ENCODE measurements around the gene INTS6L. TPM values are rescaled to one million over a fixed set of nuclear protein-coding genes. Genes with fewer than 3 reads are reported as not detected.
A peak's percentile ranks its signal among the peaks of the same experiment; 100 is the strongest.

Gene INTS6L
- 17.7 and 31.1 TPM in 2 replicates for total RNA-seq (2014; rRNA removed; shearing (Covaris generic); ENCODE audit: low replicate concordance)

- no peaks in the 10 kb centered on the region for H4K20me1 ChIP-seq (ENCODE audit: insufficient read depth, low read depth, low read length)
- H3K79me2 ChIP-seq (ENCODE audit: low read length) = peaks cover 36% of the 10 kb centered on the region
- peak within 1 kb of the TSS; percentile 78 for H3K27ac ChIP-seq (ENCODE audit: low read length)
- H3K4me2 ChIP-seq (ENCODE audit: low read depth, low read length, poor library complexity, severe bottlenecking) = peak within 1 kb of the TSS; percentile 68
- no peaks in the 10 kb centered on the region for H3K9me2 ChIP-seq (replicated peaks; ENCODE audit: insufficient read depth, low read length)
- peak within 1 kb of the TSS; percentile 84 for H3K9ac ChIP-seq (ENCODE audit: low read length)
- no peaks in the 10 kb centered on the region for H3K9me3 ChIP-seq (ENCODE audit: low read length)
- DNase-seq = peak; percentile 92
- H3K4me3 ChIP-seq (ENCODE audit: low read length) = peak within 1 kb of the TSS; percentile 77
- H3K36me3 ChIP-seq (ENCODE audit: insufficient read depth, low read length) = no peaks in the 10 kb centered on the region
- peaks cover 14% of the 10 kb centered on the region for H3K4me1 ChIP-seq (ENCODE audit: low read length)
- no peaks in the 10 kb centered on the region for H3K27me3 ChIP-seq (ENCODE audit: low read length)
- peak within 1 kb of the TSS; percentile 54 for H2AFZ ChIP-seq (ENCODE audit: low read length)
These were observed at the start of gene INTS6L for GRCh38 chrX:135520553-135521404. INTS6L (plus strand) TSS chrX:135520660; CDS start chrX:135520993, 333 bp downstream.

- H2AFZ ChIP-seq (ENCODE audit: low read length) = no peak overlapping the region
- no peak overlapping the region for H3K9ac ChIP-seq (ENCODE audit: low read length)
- H3K36me3 ChIP-seq (ENCODE audit: insufficient read depth, low read length) = no peaks in the 10 kb centered on the region
- no peak overlapping the region for H3K4me3 ChIP-seq (ENCODE audit: low read length)
- no peak overlapping the region for H3K4me2 ChIP-seq (ENCODE audit: low read depth, low read length, poor library complexity, severe bottlenecking)
- no peaks in the 10 kb centered on the region for H3K4me1 ChIP-seq (ENCODE audit: low read length)
- H3K9me2 ChIP-seq (replicated peaks; ENCODE audit: insufficient read depth, low read length) = no peaks in the 10 kb centered on the region
- H3K27ac ChIP-seq (ENCODE audit: low read length) = no peak overlapping the region
- H3K9me3 ChIP-seq (ENCODE audit: low read length) = no peaks in the 10 kb centered on the region
- no peaks in the 10 kb centered on the region for H3K27me3 ChIP-seq (ENCODE audit: low read length)
- H4K20me1 ChIP-seq (ENCODE audit: insufficient read depth, low read depth, low read length) = no peaks in the 10 kb centered on the region
- DNase-seq = no peak
- H3K79me2 ChIP-seq (ENCODE audit: low read length) = no peaks in the 10 kb centered on the region
These were observed 44.1 kb upstream of the INTS6L start for GRCh38 chrX:135476378-135476777.

- H3K36me3 ChIP-seq (ENCODE audit: insufficient read depth, low read length) = no peaks in the 10 kb centered on the region
- no peak overlapping the region for H2AFZ ChIP-seq (ENCODE audit: low read length)
- no peak overlapping the region for H3K27ac ChIP-seq (ENCODE audit: low read length)
- H3K4me2 ChIP-seq (ENCODE audit: low read depth, low read length, poor library complexity, severe bottlenecking) = no peak overlapping the region
- no peaks in the 10 kb centered on the region for H3K9me2 ChIP-seq (replicated peaks; ENCODE audit: insufficient read depth, low read length)
- no peak overlapping the region for H3K9ac ChIP-seq (ENCODE audit: low read length)
- H3K27me3 ChIP-seq (ENCODE audit: low read length) = no peaks in the 10 kb centered on the region
- H4K20me1 ChIP-seq (ENCODE audit: insufficient read depth, low read depth, low read length) = no peaks in the 10 kb centered on the region
- H3K4me1 ChIP-seq (ENCODE audit: low read length) = no peaks in the 10 kb centered on the region
- no peaks in the 10 kb centered on the region for H3K79me2 ChIP-seq (ENCODE audit: low read length)
- peak; percentile 71 for DNase-seq
- no peak overlapping the region for H3K4me3 ChIP-seq (ENCODE audit: low read length)
- no peaks in the 10 kb centered on the region for H3K9me3 ChIP-seq (ENCODE audit: low read length)
These were observed 42.9 kb upstream of the INTS6L start for GRCh38 chrX:135477576-135477975.

- Histone ChIP-seq H4K20me1 (ENCODE audit: insufficient read depth, low read depth, low read length) (no peaks in the 10 kb centered on the region), H3K4me1 (ENCODE audit: low read length) (no peaks in the 10 kb centered on the region), H3K27ac (ENCODE audit: low read length) (no peak overlapping the region), H3K4me2 (ENCODE audit: low read depth, low read length, poor library complexity, severe bottlenecking) (no peak overlapping the region), H3K9ac (ENCODE audit: low read length) (no peak overlapping the region), H3K79me2 (ENCODE audit: low read length) (no peaks in the 10 kb centered on the region), H3K4me3 (ENCODE audit: low read length) (no peak overlapping the region), H3K9me3 (ENCODE audit: low read length) (no peaks in the 10 kb centered on the region), H3K27me3 (ENCODE audit: low read length) (no peaks in the 10 kb centered on the region), H3K36me3 (ENCODE audit: insufficient read depth, low read length) (no peaks in the 10 kb centered on the region), H3K9me2 (replicated peaks; ENCODE audit: insufficient read depth, low read length) (no peaks in the 10 kb centered on the region), H2AFZ (ENCODE audit: low read length) (no peak overlapping the region)
- no peak for DNase-seq
These were observed 40.4 kb upstream of the INTS6L start for GRCh38 chrX:135480076-135480475.

- Histone ChIP-seq H3K36me3 (ENCODE audit: insufficient read depth, low read length) (no peaks in the 10 kb centered on the region), H3K27ac (ENCODE audit: low read length) (no peak overlapping the region), H3K4me2 (ENCODE audit: low read depth, low read length, poor library complexity, severe bottlenecking) (no peak overlapping the region), H3K9me3 (ENCODE audit: low read length) (no peaks in the 10 kb centered on the region), H3K9me2 (replicated peaks; ENCODE audit: insufficient read depth, low read length) (no peaks in the 10 kb centered on the region), H3K9ac (ENCODE audit: low read length) (no peak overlapping the region), H3K79me2 (ENCODE audit: low read length) (no peaks in the 10 kb centered on the region), H3K4me1 (ENCODE audit: low read length) (no peaks in the 10 kb centered on the region), H3K4me3 (ENCODE audit: low read length) (no peak overlapping the region), H4K20me1 (ENCODE audit: insufficient read depth, low read depth, low read length) (no peaks in the 10 kb centered on the region), H3K27me3 (ENCODE audit: low read length) (no peaks in the 10 kb centered on the region), H2AFZ (ENCODE audit: low read length) (no peak overlapping the region)
- no peak for DNase-seq
These were observed 38.7 kb upstream of the INTS6L start for GRCh38 chrX:135481696-135482179.

GRCh38 chrX:135484641-135485289, 35.7 kb upstream of the INTS6L start:
- Histone ChIP-seq H3K9me3 (ENCODE audit: low read length) (no peaks in the 10 kb centered on the region), H3K4me2 (ENCODE audit: low read depth, low read length, poor library complexity, severe bottlenecking) (no peak overlapping the region), H3K79me2 (ENCODE audit: low read length) (no peaks in the 10 kb centered on the region), H3K9me2 (replicated peaks; ENCODE audit: insufficient read depth, low read length) (no peaks in the 10 kb centered on the region), H3K27ac (ENCODE audit: low read length) (no peak overlapping the region), H3K36me3 (ENCODE audit: insufficient read depth, low read length) (no peaks in the 10 kb centered on the region), H3K4me3 (ENCODE audit: low read length) (no peak overlapping the region), H3K9ac (ENCODE audit: low read length) (no peak overlapping the region), H3K27me3 (ENCODE audit: low read length) (no peaks in the 10 kb centered on the region), H3K4me1 (ENCODE audit: low read length) (no peaks in the 10 kb centered on the region), H4K20me1 (ENCODE audit: insufficient read depth, low read depth, low read length) (no peaks in the 10 kb centered on the region), H2AFZ (ENCODE audit: low read length) (no peak overlapping the region)
- peak; percentile 63 for DNase-seq

GRCh38 chrX:135489542-135489941, 30.9 kb upstream of the INTS6L start:
- no peak overlapping the region for H3K4me2 ChIP-seq (ENCODE audit: low read depth, low read length, poor library complexity, severe bottlenecking)

GRCh38 chrX:135490979-135491514, 29.4 kb upstream of the INTS6L start:
- Histone ChIP-seq H3K9ac (ENCODE audit: low read length) (no peak overlapping the region), H3K27me3 (ENCODE audit: low read length) (no peaks in the 10 kb centered on the region), H3K27ac (ENCODE audit: low read length) (no peak overlapping the region), H3K79me2 (ENCODE audit: low read length) (no peaks in the 10 kb centered on the region), H2AFZ (ENCODE audit: low read length) (no peak overlapping the region), H3K36me3 (ENCODE audit: insufficient read depth, low read length) (no peaks in the 10 kb centered on the region), H3K9me3 (ENCODE audit: low read length) (no peaks in the 10 kb centered on the region), H3K4me1 (ENCODE audit: low read length) (no peaks in the 10 kb centered on the region), H3K4me2 (ENCODE audit: low read depth, low read length, poor library complexity, severe bottlenecking) (no peak overlapping the region), H3K9me2 (replicated peaks; ENCODE audit: insufficient read depth, low read length) (no peaks in the 10 kb centered on the region), H3K4me3 (ENCODE audit: low read length) (no peak overlapping the region), H4K20me1 (ENCODE audit: insufficient read depth, low read depth, low read length) (no peaks in the 10 kb centered on the region)
- no peak for DNase-seq

More at GRCh38 chrX:135489542-135489941, 30.9 kb upstream of the INTS6L start:
- Histone ChIP-seq H3K9me3 (ENCODE audit: low read length) (no peaks in the 10 kb centered on the region), H3K79me2 (ENCODE audit: low read length) (no peaks in the 10 kb centered on the region), H3K27ac (ENCODE audit: low read length) (no peak overlapping the region), H2AFZ (ENCODE audit: low read length) (no peak overlapping the region), H4K20me1 (ENCODE audit: insufficient read depth, low read depth, low read length) (no peaks in the 10 kb centered on the region), H3K36me3 (ENCODE audit: insufficient read depth, low read length) (no peaks in the 10 kb centered on the region), H3K4me1 (ENCODE audit: low read length) (no peaks in the 10 kb centered on the region), H3K4me3 (ENCODE audit: low read length) (no peak overlapping the region), H3K9me2 (replicated peaks; ENCODE audit: insufficient read depth, low read length) (no peaks in the 10 kb centered on the region), H3K9ac (ENCODE audit: low read length) (no peak overlapping the region), H3K27me3 (ENCODE audit: low read length) (no peaks in the 10 kb centered on the region)
- peak; percentile 48 for DNase-seq
